HepG2 (cell line): ENCODE measurements around the gene HACD1. TPM values are rescaled to one million over a fixed set of nuclear protein-coding genes. Genes with fewer than 3 reads are reported as not detected.

ENCODE experiments used
- ASH2L ChIP-seq: fragments of 300-600, 200-600 bp; sonication (generic); IDR thresholded peaks from 2 replicates; pipeline ENCODE4 v1.7.0; 2017; ENCODE audit warnings: low read depth, mild to moderate bottlenecking, moderate library complexity, mixed read lengths, low read length; ENCODE audit not compliant: insufficient read length
- ELF1 ChIP-seq: sonication (generic); formaldehyde crosslinking; IDR thresholded peaks from 2 replicates; pipeline ENCODE4 v1.4.0; 2020; ENCODE audit warnings: missing genetic modification reagents
- JUND ChIP-seq: sonication (generic); formaldehyde crosslinking; IDR thresholded peaks from 2 replicates; pipeline ENCODE4 v1.8.0; 2022; ENCODE audit warnings: mild to moderate bottlenecking, missing genetic modification reagents
- KDM4B ChIP-seq: sonication (generic); formaldehyde crosslinking; IDR thresholded peaks from 2 replicates; pipeline ENCODE4 v1.4.0; 2020; ENCODE audit warnings: missing genetic modification reagents
- MAF1 ChIP-seq: sonication (generic); formaldehyde crosslinking; IDR thresholded peaks from 2 replicates; pipeline ENCODE4 v1.5.0; 2020; ENCODE audit warnings: missing genetic modification reagents, borderline replicate concordance
- MYC ChIP-seq: sonication (generic); formaldehyde crosslinking; IDR thresholded peaks from 2 replicates; pipeline ENCODE4 v1.9.0; 2021; ENCODE audit warnings: missing genetic modification reagents, borderline replicate concordance
- NBN ChIP-seq: fragments of 450-650 bp; conservative IDR thresholded peaks from 2 replicates; pipeline ENCODE4 v1.6.1; 2017
- NR1H2 ChIP-seq: sonication (generic); formaldehyde crosslinking; IDR thresholded peaks from 2 replicates; pipeline ENCODE4 v1.8.1; 2022; ENCODE audit warnings: low read depth, missing genetic modification reagents, borderline replicate concordance
- SMAD1 ChIP-seq: sonication (generic); formaldehyde crosslinking; IDR thresholded peaks from 2 replicates; pipeline ENCODE4 v1.4.0; 2020; ENCODE audit warnings: missing genetic modification reagents, low read depth, mild to moderate bottlenecking, borderline replicate concordance
- SNRNP70 ChIP-seq: fragments of 200-400 bp; formaldehyde crosslinking; IDR thresholded peaks from 2 replicates; pipeline ENCODE4 v1.6.1; 2017; ENCODE audit warnings: mild to moderate bottlenecking, low read depth, low read length, moderate library complexity
- SPEN ChIP-seq: sonication (generic); formaldehyde crosslinking; IDR thresholded peaks from 2 replicates; pipeline ENCODE4 v1.5.1; 2020; ENCODE audit warnings: low read depth, mild to moderate bottlenecking, missing genetic modification reagents
- THAP9 ChIP-seq: sonication (generic); formaldehyde crosslinking; IDR thresholded peaks from 2 replicates; pipeline ENCODE4; 2020; ENCODE audit warnings: missing genetic modification reagents, mild to moderate bottlenecking, borderline replicate concordance
- TP53 ChIP-seq: sonication (generic); formaldehyde crosslinking; conservative IDR thresholded peaks from 2 replicates; pipeline ENCODE4 v1.4.0; 2020; ENCODE audit warnings: missing genetic modification reagents
- ZC3H4 ChIP-seq: sonication (generic); formaldehyde crosslinking; IDR thresholded peaks from 2 replicates; pipeline ENCODE4 v1.4.0; 2020; ENCODE audit warnings: missing genetic modification reagents, borderline replicate concordance
- ZFP41 ChIP-seq: sonication (generic); formaldehyde crosslinking; IDR thresholded peaks from 2 replicates; pipeline ENCODE4 v1.4.0; 2020; ENCODE audit warnings: mild to moderate bottlenecking, missing genetic modification reagents, borderline replicate concordance
- ZNF281 ChIP-seq: sonication (generic); formaldehyde crosslinking; IDR thresholded peaks from 2 replicates; pipeline ENCODE4 v1.4.0; 2020; ENCODE audit warnings: missing genetic modification reagents, borderline replicate concordance
- ZNF850 ChIP-seq: sonication (generic); formaldehyde crosslinking; conservative IDR thresholded peaks from 2 replicates; pipeline ENCODE4 v1.9.0; 2021; ENCODE audit warnings: mild to moderate bottlenecking, missing genetic modification reagents
- polyA plus RNA-seq, 8 experiments: library from polyadenylated mRNA; depleted of rRNA in 3 of 8; stranded (reverse) in 7 of 8; unstranded in 1 of 8; fragments of >200 nt; fragmentation: Illumina TruSeq in 4 of 8; extraction: Trizol in 4 of 8; gene quantifications; 2 replicates each; pipeline versions ENCODE4 v1.2.1 to v1.2.3, GENCODE V29; 2011 to 2016; ENCODE audit warnings: low read depth in 4 of 8, missing spikeins in 1 of 8, mixed read lengths in 1 of 8; ENCODE audit not compliant: insufficient read depth in 1 of 8
- total RNA-seq, 5 experiments: library from RNA; depleted of rRNA; stranded (reverse); fragments of >200 nt; fragmentation: Illumina TruSeq; extraction: Trizol; gene quantifications; 2 replicates each; pipeline ENCODE4 v1.2.3, GENCODE V29; 2016; ENCODE audit warnings: low read depth in 1 of 5
- TF ChIP-seq, protein P1 (sequence below): sonication (generic); formaldehyde crosslinking; IDR thresholded peaks from 2 replicates; pipeline ENCODE4 v1.4.0; 2020; ENCODE audit warnings: missing genetic modification reagents
- TF ChIP-seq, protein P2 (sequence below): sonication (generic); formaldehyde crosslinking; IDR thresholded peaks from 2 replicates; pipeline ENCODE4 v1.8.0; 2022; ENCODE audit warnings: low read depth, missing genetic modification reagents

Gene HACD1
- total and polyA plus RNA-seq, 2 of the 13 experiments (the other 11 are each of a cell fraction or from before 2014, with no cell fraction given): 43.4 to 47.6 TPM

- TF ChIP-seq SPEN (CRISPR knock-in tag) (peak; percentile 16; the same call in 1 of the 2 replicates), NR1H2 (CRISPR knock-in tag) (no peak; the same call in 1 of the 2 replicates), ASH2L (peak; percentile 82), ZNF850 (CRISPR knock-in tag) (no peak), SNRNP70 (no peak), JUND (CRISPR knock-in tag) (no peak), THAP9 (CRISPR knock-in tag) (peak; percentile 31; the same call in 1 of the 2 replicates), ELF1 (CRISPR knock-in tag) (no peak), ZC3H4 (no peak), KDM4B (no peak), ZFP41 (CRISPR knock-in tag) (peak; percentile 50; the same call in 1 of the 2 replicates), MYC (CRISPR knock-in tag) (peak; percentile 77), NBN (no peak), ZNF281 (CRISPR knock-in tag) (no peak), TP53 (CRISPR knock-in tag) (no peak), SMAD1 (0 out of 2 replicates have a peak, but pooled peaks have one; percentile 51), MAF1 (CRISPR knock-in tag) (0 out of 2 replicates have a peak, but pooled peaks have one; percentile 4)
- TF ChIP-seq, protein P1, sequence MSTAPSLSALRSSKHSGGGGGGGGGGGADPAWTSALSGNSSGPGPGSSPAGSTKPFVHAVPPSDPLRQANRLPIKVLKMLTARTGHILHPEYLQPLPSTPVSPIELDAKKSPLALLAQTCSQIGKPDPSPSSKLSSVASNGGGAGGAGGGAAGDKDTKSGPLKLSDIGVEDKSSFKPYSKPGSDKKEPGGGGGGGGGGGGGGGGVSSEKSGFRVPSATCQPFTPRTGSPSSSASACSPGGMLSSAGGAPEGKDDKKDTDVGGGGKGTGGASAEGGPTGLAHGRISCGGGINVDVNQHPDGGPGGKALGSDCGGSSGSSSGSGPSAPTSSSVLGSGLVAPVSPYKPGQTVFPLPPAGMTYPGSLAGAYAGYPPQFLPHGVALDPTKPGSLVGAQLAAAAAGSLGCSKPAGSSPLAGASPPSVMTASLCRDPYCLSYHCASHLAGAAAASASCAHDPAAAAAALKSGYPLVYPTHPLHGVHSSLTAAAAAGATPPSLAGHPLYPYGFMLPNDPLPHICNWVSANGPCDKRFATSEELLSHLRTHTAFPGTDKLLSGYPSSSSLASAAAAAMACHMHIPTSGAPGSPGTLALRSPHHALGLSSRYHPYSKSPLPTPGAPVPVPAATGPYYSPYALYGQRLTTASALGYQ (CRISPR knock-in tag): no peak
- TF ChIP-seq, protein P2, sequence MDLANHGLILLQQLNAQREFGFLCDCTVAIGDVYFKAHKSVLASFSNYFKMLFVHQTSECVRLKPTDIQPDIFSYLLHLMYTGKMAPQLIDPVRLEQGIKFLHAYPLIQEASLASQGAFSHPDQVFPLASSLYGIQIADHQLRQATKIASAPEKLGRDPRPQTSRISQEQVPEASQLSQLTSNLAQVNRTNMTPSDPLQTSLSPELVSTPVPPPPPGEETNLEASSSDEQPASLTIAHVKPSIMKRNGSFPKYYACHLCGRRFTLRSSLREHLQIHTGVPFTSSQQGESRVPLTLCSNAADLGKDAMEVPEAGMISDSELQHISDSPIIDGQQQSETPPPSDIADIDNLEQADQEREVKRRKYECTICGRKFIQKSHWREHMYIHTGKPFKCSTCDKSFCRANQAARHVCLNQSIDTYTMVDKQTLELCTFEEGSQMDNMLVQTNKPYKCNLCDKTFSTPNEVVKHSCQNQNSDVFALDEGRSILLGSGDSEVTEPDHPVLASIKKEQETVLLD (CRISPR knock-in tag): peak; percentile 72; the same call in 1 of the 2 replicates
Measured at GRCh38 chr10:17617031-17617911, at the start of gene HACD1 (continued).
